HepG2 (cell line): ENCODE results near the gene NSUN6. TPM values are rescaled to one million over a fixed set of nuclear protein-coding genes. Genes with fewer than 3 reads are reported as not detected.
A peak's percentile ranks its signal among the peaks of the same experiment; 100 is the strongest.

Experiments used
- BCLAF1 ChIP-seq: fragments of 450-650 bp; IDR thresholded peaks from 2 replicates; pipeline ENCODE4 v1.6.1; 2017; ENCODE audit warnings: mild to moderate bottlenecking
- GLI4 ChIP-seq: sonication (generic); formaldehyde crosslinking; IDR thresholded peaks from 2 replicates; pipeline ENCODE4 v1.5.1; 2020; ENCODE audit warnings: missing genetic modification reagents, mild to moderate bottlenecking, moderate library complexity, borderline replicate concordance
- HOXA7 ChIP-seq: sonication (generic); formaldehyde crosslinking; IDR thresholded peaks from 2 replicates; pipeline ENCODE4 v1.8.1; 2022; ENCODE audit warnings: mild to moderate bottlenecking, missing genetic modification reagents, moderate library complexity
- HOXD1 ChIP-seq: sonication (generic); formaldehyde crosslinking; IDR thresholded peaks from 2 replicates; pipeline ENCODE4 v1.5.0; 2020; ENCODE audit warnings: missing genetic modification reagents
- JUNB ChIP-seq: sonication (generic); formaldehyde crosslinking; IDR thresholded peaks from 2 replicates; pipeline ENCODE4 v1.8.0; 2022; ENCODE audit warnings: missing genetic modification reagents, mild to moderate bottlenecking, borderline replicate concordance
- KLF6 ChIP-seq: IDR thresholded peaks from 2 replicates; pipeline ENCODE4 v1.8.0; 2016; ENCODE audit warnings: missing biosample characterization, missing genetic modification reagents
- MED13 ChIP-seq: sonication (generic); formaldehyde crosslinking; IDR thresholded peaks from 2 replicates; pipeline ENCODE4 v1.5.0; 2020; ENCODE audit warnings: missing genetic modification reagents
- NR2F6 ChIP-seq, 2 experiments: IDR thresholded peaks; 2 replicates each; pipeline ENCODE4 v1.6.1; 2016; ENCODE audit warnings: antibody characterized with exemption in 1 of 2, mild to moderate bottlenecking in 1 of 2
- RORA ChIP-seq: sonication (generic); formaldehyde crosslinking; IDR thresholded peaks from 2 replicates; pipeline ENCODE4 v1.5.0; 2020; ENCODE audit warnings: mild to moderate bottlenecking, missing genetic modification reagents, moderate library complexity
- SKIL ChIP-seq: sonication (generic); formaldehyde crosslinking; IDR thresholded peaks from 2 replicates; pipeline ENCODE4 v1.8.0; 2022; ENCODE audit warnings: missing genetic modification reagents, mild to moderate bottlenecking, moderate library complexity, borderline replicate concordance
- ZNF12 ChIP-seq: sonication (generic); formaldehyde crosslinking; IDR thresholded peaks from 2 replicates; pipeline ENCODE4 v1.5.0; 2020; ENCODE audit warnings: missing genetic modification reagents
- ZNF296 ChIP-seq: sonication (generic); formaldehyde crosslinking; conservative IDR thresholded peaks from 2 replicates; pipeline ENCODE4 v1.5.0; 2020; ENCODE audit warnings: mild to moderate bottlenecking, missing genetic modification reagents
- ZNF317 ChIP-seq: sonication (generic); formaldehyde crosslinking; IDR thresholded peaks from 2 replicates; pipeline ENCODE4 v1.5.0; 2020; ENCODE audit warnings: mild to moderate bottlenecking, missing genetic modification reagents
- ZNF597 ChIP-seq: sonication (generic); formaldehyde crosslinking; IDR thresholded peaks from 2 replicates; pipeline ENCODE4 v1.5.0; 2020; ENCODE audit warnings: missing genetic modification reagents
- ZNF639 ChIP-seq: conservative IDR thresholded peaks from 2 replicates; pipeline ENCODE4 v1.6.1; 2018; ENCODE audit warnings: missing genetic modification reagents
- ZXDC ChIP-seq: sonication (generic); formaldehyde crosslinking; IDR thresholded peaks from 2 replicates; pipeline ENCODE4 v1.5.0; 2020; ENCODE audit warnings: mild to moderate bottlenecking, missing genetic modification reagents
- polyA plus RNA-seq, 8 experiments: library from polyadenylated mRNA; depleted of rRNA in 3 of 8; stranded (reverse) in 7 of 8; unstranded in 1 of 8; fragments of >200 nt; fragmentation: Illumina TruSeq in 4 of 8; extraction: Trizol in 4 of 8; gene quantifications; 2 replicates each; pipeline versions ENCODE4 v1.2.1 to v1.2.3, GENCODE V29; 2011 to 2016; ENCODE audit warnings: low read depth in 4 of 8, missing spikeins in 1 of 8, mixed read lengths in 1 of 8; ENCODE audit not compliant: insufficient read depth in 1 of 8
- total RNA-seq, 5 experiments: library from RNA; depleted of rRNA; stranded (reverse); fragments of >200 nt; fragmentation: Illumina TruSeq; extraction: Trizol; gene quantifications; 2 replicates each; pipeline ENCODE4 v1.2.3, GENCODE V29; 2016; ENCODE audit warnings: low read depth in 1 of 5

The NSUN6 gene
- total and polyA plus RNA-seq, 2 of the 13 experiments (the other 11 are each of a cell fraction or from before 2014, with no cell fraction given), result 17.2 to 19.3 TPM

GRCh38 chr10:18651324-18652007, at the start of gene NSUN6 (continued):
- TF ChIP-seq ZXDC (CRISPR knock-in tag) (no peak), NR2F6 (IDR thresholded peaks at IDR 0.05) (no peak), NR2F6 (CRISPR knock-in tag; IDR thresholded peaks at IDR 0.05) (no peak; the same call in 1 of the 2 replicates), ZNF296 (CRISPR knock-in tag) (no peak), HOXD1 (CRISPR knock-in tag) (no peak), KLF6 (0 out of 2 replicates have a peak, but pooled peaks have one; percentile 62), JUNB (no peak), BCLAF1 (no peak), ZNF12 (CRISPR knock-in tag) (no peak), HOXA7 (CRISPR knock-in tag) (no peak), ZNF317 (CRISPR knock-in tag) (no peak), SKIL (CRISPR knock-in tag) (no peak), MED13 (no peak), ZNF639 (no peak), ZNF597 (CRISPR knock-in tag) (no peak), GLI4 (CRISPR knock-in tag) (no peak), RORA (CRISPR knock-in tag) (no peak)
